H1 (cell line): ENCODE measurements around the gene RAB3D. TPM values are rescaled to one million over a fixed set of nuclear protein-coding genes. Genes with fewer than 3 reads are reported as not detected.

ENCODE experiments used
- CTCF ChIA-PET: fragments of 300-600 bp; sonication (Branson Sonifier 250); formaldehyde crosslinking; loops from one replicate; lab custom pipeline; 2021; ENCODE audit not compliant: partially characterized antibody; lab: Charles Lee
- POLR2A ChIA-PET: fragments of 300-600 bp; sonication (Branson Sonifier 250); formaldehyde crosslinking; loops from one replicate; lab custom pipeline; 2021; ENCODE audit warnings: inconsistent platforms; ENCODE audit not compliant: partially characterized antibody; lab: Charles Lee
- DNase-seq, 2 experiments: peaks; one replicate each; pipeline versions ENCODE4 v3.0.0 to v3.0.0-alpha.2; 2010 to 2022; ENCODE audit warnings: low spot score in 2 of 2, low read depth in 1 of 2, mixed read lengths in 1 of 2
- FAIRE-seq: peaks from 2 replicates; lab custom pipeline; 2011; peaks lifted over from hg19 to GRCh38; lab: Jason Lieb, UNC
- H2AFZ ChIP-seq: 2 replicates; pipeline ENCODE4 v1.8.1; 2012; ENCODE audit warnings: low read length, inconsistent platforms
- H2AK5ac ChIP-seq: 2 replicates; pipeline ENCODE4 v1.6.1; 2013; ENCODE audit warnings: low read depth, low read length
- H2BK120ac ChIP-seq: replicated peaks from 2 replicates; pipeline ENCODE3; 2013; ENCODE audit warnings: low read depth, low read length, inconsistent platforms
- H2BK12ac ChIP-seq: 2 replicates; pipeline ENCODE4 v1.6.1; 2013; ENCODE audit warnings: low read depth, low read length
- H2BK15ac ChIP-seq: 2 replicates; pipeline ENCODE4 v1.6.1; 2013; ENCODE audit warnings: low read length
- H2BK20ac ChIP-seq: 2 replicates; pipeline ENCODE4 v1.6.1; 2013; ENCODE audit warnings: low read length
- H2BK5ac ChIP-seq: 2 replicates; pipeline ENCODE4 v1.6.1; 2013; ENCODE audit warnings: low read depth, low read length
- H3K14ac ChIP-seq: 2 replicates; pipeline ENCODE4 v1.6.1; 2013; ENCODE audit warnings: inconsistent platforms; ENCODE audit not compliant: insufficient read length
- H3K18ac ChIP-seq: 2 replicates; pipeline ENCODE4 v1.6.1; 2013; ENCODE audit warnings: low read length; ENCODE audit errors: extremely low read depth
- H3K23ac ChIP-seq: 2 replicates; pipeline ENCODE4 v1.6.1; 2013; ENCODE audit warnings: inconsistent platforms; ENCODE audit not compliant: insufficient read length
- H3K23me2 ChIP-seq: 2 replicates; pipeline ENCODE4 v1.6.1; 2013; ENCODE audit warnings: low read depth, low read length
- H3K27ac ChIP-seq: 2 replicates; pipeline ENCODE4 v1.6.1; 2011; ENCODE audit warnings: low read depth, low read length, inconsistent platforms
- H3K27me3 ChIP-seq, 4 experiments: replicated peaks in 1 of 4; 1 replicate in 1 of 4; 2 replicates in 3 of 4; pipeline versions ENCODE4 v1.6.1 to v1.8.1; 2011 to 2013; ENCODE audit warnings: low read length in 3 of 4, mild to moderate bottlenecking in 3 of 4, inconsistent platforms in 2 of 4, mixed read lengths in 2 of 4, moderate library complexity in 1 of 4; ENCODE audit not compliant: control insufficient read depth in 3 of 4, insufficient read depth in 3 of 4; ENCODE audit errors: extremely low read depth in 1 of 4
- H3K36me3 ChIP-seq, 4 experiments: 2 replicates each; pipeline versions ENCODE4 v1.6.1 to v1.8.1; 2011 to 2013; ENCODE audit warnings: mild to moderate bottlenecking in 4 of 4, low read length in 3 of 4, moderate library complexity in 2 of 4, control low read depth in 1 of 4, inconsistent platforms in 1 of 4; ENCODE audit not compliant: insufficient read depth in 4 of 4, control insufficient read depth in 2 of 4
- H3K4ac ChIP-seq: replicated peaks from 2 replicates; pipeline ENCODE3; 2013; ENCODE audit warnings: low read length, low read depth, mixed read lengths, inconsistent platforms; ENCODE audit not compliant: insufficient read length
- H3K4me1 ChIP-seq, 4 experiments: replicated peaks in 1 of 4; 1 replicate in 1 of 4; 2 replicates in 3 of 4; pipeline versions ENCODE4 v1.6.1 to v1.8.1; 2011 to 2013; ENCODE audit warnings: low read length in 3 of 4, inconsistent platforms in 2 of 4, mixed read lengths in 1 of 4; ENCODE audit not compliant: insufficient read depth in 4 of 4, control insufficient read depth in 3 of 4
- H3K4me2 ChIP-seq, 2 experiments: 2 replicates each; pipeline versions ENCODE4 v1.6.1 to v1.8.1; 2011 to 2013; ENCODE audit warnings: low read depth in 2 of 2, low read length in 2 of 2, control low read depth in 1 of 2, inconsistent platforms in 1 of 2, mild to moderate bottlenecking in 1 of 2; ENCODE audit not compliant: insufficient read depth in 1 of 2
- H3K4me3 ChIP-seq, 4 experiments: fragments of 200-600, 300-600 bp in 1 of 4; sonication (generic), shearing (Covaris generic), sonication (Bioruptor Twin) in 1 of 4; 2 replicates each; pipeline versions ENCODE4 v1.5.1 to v1.8.1; 2011 to 2016; ENCODE audit warnings: low read length in 4 of 4, low read depth in 3 of 4, control low read depth in 2 of 4, inconsistent platforms in 2 of 4, mild to moderate bottlenecking in 2 of 4, mixed read lengths in 1 of 4, moderate library complexity in 1 of 4; ENCODE audit not compliant: insufficient read depth in 2 of 4; ENCODE audit errors: extremely low read depth in 1 of 4
- H3K56ac ChIP-seq: replicated peaks from 2 replicates; pipeline ENCODE3; 2013; ENCODE audit warnings: low read depth, mild to moderate bottlenecking, mixed read lengths, low read length, inconsistent platforms; ENCODE audit not compliant: insufficient read length
- H3K79me1 ChIP-seq: 2 replicates; pipeline ENCODE4 v1.6.1; 2013; ENCODE audit warnings: low read depth, low read length, control low read depth
- H3K79me2 ChIP-seq, 2 experiments: 2 replicates each; pipeline versions ENCODE4 v1.6.1 to v1.8.1; 2012 to 2013; ENCODE audit warnings: low read length in 2 of 2, mild to moderate bottlenecking in 2 of 2, inconsistent platforms in 1 of 2; ENCODE audit not compliant: insufficient read depth in 2 of 2, control insufficient read depth in 1 of 2
- H3K9ac ChIP-seq, 4 experiments: replicated peaks in 1 of 4; 1 replicate in 1 of 4; 2 replicates in 3 of 4; pipeline versions ENCODE4 v1.6.1 to v1.8.1; 2011 to 2013; ENCODE audit warnings: low read depth in 3 of 4, low read length in 3 of 4, control low read depth in 2 of 4, mild to moderate bottlenecking in 2 of 4, moderate library complexity in 2 of 4, inconsistent platforms in 1 of 4; ENCODE audit errors: extremely low read depth in 1 of 4
- H3K9me3 ChIP-seq, 2 experiments: 2 replicates each; pipeline versions ENCODE4 v1.6.1 to v1.8.1; 2012 to 2013; ENCODE audit warnings: mild to moderate bottlenecking in 2 of 2, moderate library complexity in 2 of 2, control low read depth in 1 of 2, inconsistent platforms in 1 of 2, low read depth in 1 of 2, low read length in 1 of 2, mixed read lengths in 1 of 2; ENCODE audit not compliant: insufficient read depth in 2 of 2
- H4K20me1 ChIP-seq, 2 experiments: replicated peaks in 1 of 2; 2 replicates each; pipeline versions ENCODE3 to v1.8.1; 2011 to 2013; ENCODE audit warnings: inconsistent platforms in 2 of 2, low read length in 2 of 2, mild to moderate bottlenecking in 1 of 2; ENCODE audit not compliant: insufficient read depth in 2 of 2, control insufficient read depth in 1 of 2
- H4K5ac ChIP-seq: 2 replicates; pipeline ENCODE4 v1.6.1; 2013; ENCODE audit warnings: low read length, low read depth, mixed read lengths, inconsistent platforms; ENCODE audit not compliant: insufficient read length
- H4K8ac ChIP-seq: 2 replicates; pipeline ENCODE4 v1.8.0; 2013; ENCODE audit warnings: mild to moderate bottlenecking, moderate library complexity, low read length, inconsistent platforms; ENCODE audit not compliant: insufficient read depth; ENCODE audit errors: extremely low read depth
- H4K91ac ChIP-seq: replicated peaks from 2 replicates; pipeline ENCODE3; 2013; ENCODE audit warnings: low read length, mixed read lengths, inconsistent platforms; ENCODE audit not compliant: insufficient read length
- ASH2L ChIP-seq: fragments of 200-600, 300-600 bp; sonication (generic); IDR thresholded peaks from one replicate; pipeline ENCODE4 v1.7.1; 2017; ENCODE audit warnings: low read length
- GTF2F1 ChIP-seq: IDR thresholded peaks from 2 replicates; pipeline ENCODE4 v1.6.1; 2012; ENCODE audit warnings: low read depth, low read length, improper control_type of control experiment, borderline replicate concordance
- KDM1A ChIP-seq: fragments of 200-600, 300-600 bp; sonication (generic); IDR thresholded peaks from 2 replicates; pipeline ENCODE4 v1.7.1; 2016; ENCODE audit warnings: mild to moderate bottlenecking, low read length, borderline replicate concordance
- KDM5A ChIP-seq: fragments of 200-600 bp; IDR thresholded peaks from 2 replicates; pipeline ENCODE4 v1.7.1; 2012; ENCODE audit warnings: mild to moderate bottlenecking, low read length, inconsistent platforms, mixed read lengths
- PHF8 ChIP-seq: fragments of 200-600 bp; sonication (generic); conservative IDR thresholded peaks from 2 replicates; pipeline ENCODE4 v1.7.1; 2012; ENCODE audit warnings: low read depth, mild to moderate bottlenecking, inconsistent platforms, low read length, moderate library complexity
- RBBP5 ChIP-seq: IDR thresholded peaks from 2 replicates; pipeline ENCODE4 v1.7.1; 2012; ENCODE audit warnings: low read depth, mild to moderate bottlenecking, inconsistent platforms, low read length, moderate library complexity, borderline replicate concordance
- SIX5 ChIP-seq: IDR thresholded peaks from 2 replicates; pipeline ENCODE4 v1.6.1; 2011; ENCODE audit warnings: mild to moderate bottlenecking, low read depth, low read length
- SP4 ChIP-seq: IDR thresholded peaks from 2 replicates; pipeline ENCODE4 v1.6.1; 2012; ENCODE audit warnings: low read length, inconsistent platforms
- WGBS, 2 experiments: shearing (Covaris generic) in 1 of 2; methylation state at CpG; one replicate each; pipeline versions ENCODE4 v1.1.6 to v1.1.7; 2013 to 2015; ENCODE audit warnings: low lambda C conversion rate in 2 of 2, mixed read lengths in 2 of 2, inconsistent platforms in 1 of 2, low coverage in 1 of 2, missing lambda C conversion rate in 1 of 2; ENCODE audit not compliant: insufficient replicate concordance in 2 of 2, insufficient coverage in 1 of 2, insufficient read length in 1 of 2; ENCODE audit errors: extremely low coverage in 1 of 2, missing lambda C conversion rate in 1 of 2; 5-methylcytosine and 5-hydroxymethylcytosine counted together
- polyA plus RNA-seq, 7 experiments: library from polyadenylated mRNA; depleted of rRNA in 3 of 7; stranded (reverse) in 5 of 7; unstranded in 2 of 7; fragments of >200 nt in 5 of 7; fragments of 200-250 nt in 2 of 7; gene quantifications; 1 replicate in 5 of 7; 2 replicates in 1 of 7; 4 replicates in 1 of 7; pipeline versions ENCODE4 v1.2.1 to v1.2.3, GENCODE V29; 2011 to 2013; ENCODE audit warnings: missing spikeins in 2 of 7, mixed read lengths in 2 of 7
- total RNA-seq: library from RNA; stranded (reverse); fragmentation: NEBNext Ultra II Directional; extraction: Animal tissue kit (Norgen Biotek cat#: 25700); gene quantifications from 2 replicates; pipeline ENCODE4 v1.2.1, GENCODE V29; 2021
- TF ChIP-seq, protein P1 (sequence below), 3 experiments: IDR thresholded peaks; 1 replicate in 2 of 3; 2 replicates in 1 of 3; pipeline versions ENCODE4 v1.5.1 to v1.6.1; 2011; ENCODE audit warnings: low read length in 3 of 3, mild to moderate bottlenecking in 3 of 3, inconsistent platforms in 2 of 3, low read depth in 1 of 3, moderate library complexity in 1 of 3; ENCODE audit not compliant: insufficient read depth in 1 of 3; ENCODE audit errors: control extremely low read depth in 1 of 3

Gene RAB3D
- total and polyA plus RNA-seq, 2 of the 8 experiments (the other 6 are each of a cell fraction or from before 2014, with no cell fraction given): 17.8 to 23.8 TPM

GRCh38 chr19:11387162-11388034 is 47.9 kb upstream of the RAB3D start:
- Histone ChIP-seq H2BK120ac (no peak overlapping the region), H3K27me3 (no peaks in the 10 kb centered on the region), H2AK5ac (no peak overlapping the region), H3K14ac (no peak overlapping the region), H3K79me1 (no peaks in the 10 kb centered on the region), H2BK15ac (no peak overlapping the region), H3K56ac (no peak overlapping the region), H3K23ac (no peak overlapping the region), H2BK20ac (no peak overlapping the region), H2BK12ac (no peak overlapping the region), H4K91ac (no peak overlapping the region), H3K4me1 (peaks cover 0 to 3% (median 0%) of the 10 kb centered on the region in 4 experiments; a peak in 2 of 7 replicates), H3K23me2 (peaks cover 7% of the 10 kb centered on the region; the same call in 1 of the 2 replicates), H2BK5ac (no peak overlapping the region), H3K4me2 (no peak overlapping the region), H3K36me3 (no peaks in the 10 kb centered on the region), H4K8ac (no peak overlapping the region), H3K79me2 (no peaks in the 10 kb centered on the region), H3K9me3 (peaks cover 0 to 3% of the 10 kb centered on the region in 2 experiments; a peak in 2 of 4 replicates), H4K20me1 (no peaks in the 10 kb centered on the region), H3K4ac (no peak overlapping the region), H3K4me3 (no peak overlapping the region), H2AFZ (no peak overlapping the region), H3K9ac (no peak overlapping the region), H4K5ac (no peak overlapping the region), H3K18ac (no peak overlapping the region), H3K27ac (no peak overlapping the region)
- ChIA-PET POLR2A (interaction anchor here (0.9 to 2.9 kb wide), 7 partner anchors 9 to 32 kb away, joined by 3 to 10 read pairs (median 4); partner anchors contain the start of genes RGL3 and SWSAP1), CTCF (interaction anchor here (0.6 to 16.8 kb wide), 8 partner anchors 9 to 743 kb away, joined by 3 to 197 read pairs (median 4); partner anchors contain the start of genes CCDC159, ODAD3, PRKCSH and RGL3)
- DNase-seq (no peak), FAIRE-seq (no peak)
- 91% methylated on average over 19 of the region's 19 CpGs; no CpG with 5 or more reads in 1 of the 2 experiments for WGBS, 2 experiments
- no peak for TF ChIP-seq SIX5
- TF ChIP-seq RBBP5: no peak
- no peak for TF ChIP-seq ASH2L
- no peak for TF ChIP-seq KDM5A
- TF ChIP-seq PHF8: no peak
- no peak for TF ChIP-seq KDM1A
- TF ChIP-seq SP4: no peak
- TF ChIP-seq, protein P1, sequence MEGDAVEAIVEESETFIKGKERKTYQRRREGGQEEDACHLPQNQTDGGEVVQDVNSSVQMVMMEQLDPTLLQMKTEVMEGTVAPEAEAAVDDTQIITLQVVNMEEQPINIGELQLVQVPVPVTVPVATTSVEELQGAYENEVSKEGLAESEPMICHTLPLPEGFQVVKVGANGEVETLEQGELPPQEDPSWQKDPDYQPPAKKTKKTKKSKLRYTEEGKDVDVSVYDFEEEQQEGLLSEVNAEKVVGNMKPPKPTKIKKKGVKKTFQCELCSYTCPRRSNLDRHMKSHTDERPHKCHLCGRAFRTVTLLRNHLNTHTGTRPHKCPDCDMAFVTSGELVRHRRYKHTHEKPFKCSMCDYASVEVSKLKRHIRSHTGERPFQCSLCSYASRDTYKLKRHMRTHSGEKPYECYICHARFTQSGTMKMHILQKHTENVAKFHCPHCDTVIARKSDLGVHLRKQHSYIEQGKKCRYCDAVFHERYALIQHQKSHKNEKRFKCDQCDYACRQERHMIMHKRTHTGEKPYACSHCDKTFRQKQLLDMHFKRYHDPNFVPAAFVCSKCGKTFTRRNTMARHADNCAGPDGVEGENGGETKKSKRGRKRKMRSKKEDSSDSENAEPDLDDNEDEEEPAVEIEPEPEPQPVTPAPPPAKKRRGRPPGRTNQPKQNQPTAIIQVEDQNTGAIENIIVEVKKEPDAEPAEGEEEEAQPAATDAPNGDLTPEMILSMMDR (IDR thresholded peaks at IDR 0.05; ENCODE audit: control extremely low read depth in 1 of 3, insufficient read depth in 1 of 3, low read depth in 1 of 3, low read length in 3 of 3): no peak
- no peak for TF ChIP-seq GTF2F1
